ENCODE measurements around the gene NARS2. TPM values are rescaled to one million over a fixed set of nuclear protein-coding genes. Genes with fewer than 3 reads are reported as not detected.

NARS2 gene
- total and polyA plus RNA-seq, 9 of the 15 experiments (the other 6 are each of a cell fraction or from before 2014, with no cell fraction given) = 26.8 to 48.0 (median 34.2) TPM

DNA sequence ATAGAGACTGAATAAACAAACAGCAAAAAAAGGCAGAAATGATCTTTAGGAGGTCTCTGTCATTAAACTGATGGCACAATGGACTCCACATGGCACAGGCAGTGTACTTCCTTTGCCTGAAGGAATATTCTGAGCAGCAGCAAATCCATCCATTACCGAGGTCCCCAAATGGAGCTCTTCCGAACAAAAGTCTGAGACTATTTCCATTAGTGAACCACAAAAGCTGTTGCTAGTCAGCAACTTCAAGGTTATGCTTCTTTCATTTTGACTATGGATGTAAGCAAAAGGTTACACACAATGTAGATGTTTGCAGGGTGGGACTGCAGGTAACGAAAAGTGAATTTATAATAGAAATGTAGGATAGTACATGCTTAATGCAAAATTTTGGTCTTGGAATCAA lies 14.5 kb downstream of the NARS2 start:
- POLR2A ChIA-PET = no interaction called here
- peaks cover 43% of the 10 kb centered on the region for H3K79me2 ChIP-seq (ENCODE audit: control insufficient read depth, insufficient read depth, low read length)
- H3K36me3 ChIP-seq (ENCODE audit: control insufficient read depth, insufficient read depth, low read length) = peaks cover 71% of the 10 kb centered on the region

DNA sequence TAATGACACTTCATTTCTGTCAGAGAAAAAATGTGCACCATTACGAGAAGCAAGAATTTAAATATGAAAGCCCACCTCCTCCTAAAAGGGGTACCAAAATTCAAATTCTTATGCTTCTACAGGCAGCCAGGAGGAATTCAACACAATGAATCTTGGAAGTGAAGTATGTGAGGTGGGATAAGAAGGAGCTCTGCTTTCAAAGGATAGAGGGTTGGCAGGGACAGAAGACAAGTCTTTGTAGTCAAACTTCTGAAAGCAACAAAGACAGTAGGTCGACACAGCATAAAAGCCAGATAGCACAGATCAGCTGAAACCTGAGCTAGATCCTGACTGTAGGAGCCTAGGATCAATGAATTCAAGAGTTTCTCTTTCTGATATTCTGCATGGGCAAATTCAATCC lies 17.4 kb downstream of the NARS2 start:
- Histone ChIP-seq H3K9ac (ENCODE audit: insufficient read depth in 1 of 2, low read depth in 2 of 2, low read length in 2 of 2) (no peak overlapping the region), H3K4me2 (ENCODE audit: insufficient read depth, low read length) (no peak overlapping the region), H3K79me2 (ENCODE audit: control insufficient read depth, insufficient read depth, low read length) (peaks cover 23% of the 10 kb centered on the region; the same call in 2 of the 3 replicates), H3K4me3 (no peak overlapping the region), H2AFZ (ENCODE audit: low read depth, low read length) (no peak overlapping the region), H3K4me1 (replicated peaks in 1 of 2; ENCODE audit: control insufficient read depth in 2 of 2, insufficient read depth in 2 of 2, low read length in 2 of 2) (no peaks in the 10 kb centered on the region), H4K20me1 (replicated peaks; ENCODE audit: control insufficient read depth, insufficient read depth, low read length) (no peaks in the 10 kb centered on the region), H3K36me3 (ENCODE audit: control insufficient read depth, insufficient read depth, low read length) (peaks cover 58% of the 10 kb centered on the region), H3K9me1 (ENCODE audit: control insufficient read depth, insufficient read depth, low read length) (no peaks in the 10 kb centered on the region), H3K27me3 (ENCODE audit: control insufficient read depth in 2 of 2, insufficient read depth in 2 of 2, low read length in 2 of 2) (no peaks in the 10 kb centered on the region), H3K9me3 (replicated peaks; ENCODE audit: control insufficient read depth, insufficient read depth, low read depth, low read length) (no peaks in the 10 kb centered on the region), H3K27ac (ENCODE audit: extremely low read depth, low read depth, low read length) (no peak overlapping the region)
- WGBS (ENCODE audit: insufficient coverage, low coverage, missing lambda C conversion rate) = 74% methylated on average over 2 of the region's 2 CpGs
- in situ Hi-C loops (cut with MboI) (no loop called here), intact Hi-C loops (cut with micrococcal nuclease) (no loop called here)
- POLR2A ChIA-PET = interaction anchor here (0.9 kb wide), 1 partner anchor 18 kb away, joined by 4 read pairs; the partner anchor contains the start of gene NARS2
- TF ChIP-seq E2F3 (CRISPR knock-in tag; IDR thresholded peaks at IDR 0.05) (no peak), NFRKB (IDR thresholded peaks at IDR 0.05; ENCODE audit: low read depth) (no peak), ZNF274 (IDR thresholded peaks at IDR 0.05; ENCODE audit: borderline replicate concordance, low read depth, low read length) (no peak), PTTG1 (tag; IDR thresholded peaks at IDR 0.05; ENCODE audit: low read depth) (no peak), FOXJ2 (tag; IDR thresholded peaks at IDR 0.05) (no peak), ZNF668 (CRISPR knock-in tag; IDR thresholded peaks at IDR 0.05) (no peak), MAFG (tag; conservative IDR thresholded peaks at IDR 0.05) (no peak), DMBX1 (CRISPR knock-in tag; IDR thresholded peaks at IDR 0.05; ENCODE audit: borderline replicate concordance) (no peak), ZEB2 (IDR thresholded peaks at IDR 0.05) (no peak), SRSF1 (IDR thresholded peaks at IDR 0.05; ENCODE audit: low read depth, low read length) (no peak), FOXA1 (IDR thresholded peaks at IDR 0.05; ENCODE audit: borderline replicate concordance) (no peak), ZNF695 (CRISPR knock-in tag; IDR thresholded peaks at IDR 0.05) (no peak), SPI1 (IDR thresholded peaks at IDR 0.05; ENCODE audit: borderline replicate concordance, low read depth, low read length) (no peak)
- TF ChIP-seq, protein P1, sequence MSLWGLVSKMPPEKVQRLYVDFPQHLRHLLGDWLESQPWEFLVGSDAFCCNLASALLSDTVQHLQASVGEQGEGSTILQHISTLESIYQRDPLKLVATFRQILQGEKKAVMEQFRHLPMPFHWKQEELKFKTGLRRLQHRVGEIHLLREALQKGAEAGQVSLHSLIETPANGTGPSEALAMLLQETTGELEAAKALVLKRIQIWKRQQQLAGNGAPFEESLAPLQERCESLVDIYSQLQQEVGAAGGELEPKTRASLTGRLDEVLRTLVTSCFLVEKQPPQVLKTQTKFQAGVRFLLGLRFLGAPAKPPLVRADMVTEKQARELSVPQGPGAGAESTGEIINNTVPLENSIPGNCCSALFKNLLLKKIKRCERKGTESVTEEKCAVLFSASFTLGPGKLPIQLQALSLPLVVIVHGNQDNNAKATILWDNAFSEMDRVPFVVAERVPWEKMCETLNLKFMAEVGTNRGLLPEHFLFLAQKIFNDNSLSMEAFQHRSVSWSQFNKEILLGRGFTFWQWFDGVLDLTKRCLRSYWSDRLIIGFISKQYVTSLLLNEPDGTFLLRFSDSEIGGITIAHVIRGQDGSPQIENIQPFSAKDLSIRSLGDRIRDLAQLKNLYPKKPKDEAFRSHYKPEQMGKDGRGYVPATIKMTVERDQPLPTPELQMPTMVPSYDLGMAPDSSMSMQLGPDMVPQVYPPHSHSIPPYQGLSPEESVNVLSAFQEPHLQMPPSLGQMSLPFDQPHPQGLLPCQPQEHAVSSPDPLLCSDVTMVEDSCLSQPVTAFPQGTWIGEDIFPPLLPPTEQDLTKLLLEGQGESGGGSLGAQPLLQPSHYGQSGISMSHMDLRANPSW (CRISPR knock-in tag; IDR thresholded peaks at IDR 0.05) = no peak
- TF ChIP-seq, protein P2, sequence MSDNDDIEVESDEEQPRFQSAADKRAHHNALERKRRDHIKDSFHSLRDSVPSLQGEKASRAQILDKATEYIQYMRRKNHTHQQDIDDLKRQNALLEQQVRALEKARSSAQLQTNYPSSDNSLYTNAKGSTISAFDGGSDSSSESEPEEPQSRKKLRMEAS (CRISPR knock-in tag; IDR thresholded peaks at IDR 0.05) = no peak
- ATAC-seq = no peak
- no peak for DNase-seq (ENCODE audit: extremely low read depth in 1 of 4, low spot score in 3 of 4)
- CTCF ChIA-PET (ENCODE audit: low intra/inter-chr PET ratio) = no interaction called here
- no peak for FAIRE-seq
- BruUV-seq (replicated peaks) = no TSS peak

More for the DNA sequence above, 14.5 kb downstream of the NARS2 start:
- ATAC-seq (no peak), FAIRE-seq (no peak), DNase-seq (ENCODE audit: extremely low read depth in 1 of 4, low spot score in 3 of 4) (no peak)
- CTCF ChIA-PET (ENCODE audit: low intra/inter-chr PET ratio) = no interaction called here
- no peak for TF ChIP-seq ZNF79 (CRISPR knock-in tag; IDR thresholded peaks at IDR 0.05; ENCODE audit: low read depth)
- no peak overlapping the region for H3K9ac ChIP-seq (ENCODE audit: insufficient read depth in 1 of 2, low read depth in 2 of 2, low read length in 2 of 2)
- no peak overlapping the region for H3K4me3 ChIP-seq
- H4K20me1 ChIP-seq (replicated peaks; ENCODE audit: control insufficient read depth, insufficient read depth, low read length) = no peaks in the 10 kb centered on the region
- no peaks in the 10 kb centered on the region for H3K9me3 ChIP-seq (replicated peaks; ENCODE audit: control insufficient read depth, insufficient read depth, low read depth, low read length)
- no TSS peak for BruUV-seq (replicated peaks)
- H3K4me2 ChIP-seq (ENCODE audit: insufficient read depth, low read length) = no peak overlapping the region
- in situ Hi-C loops (cut with MboI) (loop anchor here (5.0 kb wide), 1 partner anchor 338 kb away; no protein-coding TSS in a partner anchor), intact Hi-C loops (cut with micrococcal nuclease) (loop anchor here (5.0 to 10.0 kb wide), 3 partner anchors 265 to 545 kb away; no protein-coding TSS in a partner anchor)
- 98% methylated on average over 3 of the region's 3 CpGs for WGBS (ENCODE audit: insufficient coverage, low coverage, missing lambda C conversion rate)
- no peaks in the 10 kb centered on the region for H3K27me3 ChIP-seq (ENCODE audit: control insufficient read depth in 2 of 2, insufficient read depth in 2 of 2, low read length in 2 of 2)
- no peak overlapping the region for H3K27ac ChIP-seq (ENCODE audit: extremely low read depth, low read depth, low read length)
- H3K4me1 ChIP-seq (replicated peaks in 1 of 2; ENCODE audit: control insufficient read depth in 2 of 2, insufficient read depth in 2 of 2, low read length in 2 of 2) = peaks cover 0 to 3% of the 10 kb centered on the region in 2 experiments; a peak in 1 of 5 replicates
- no peak overlapping the region for H2AFZ ChIP-seq (ENCODE audit: low read depth, low read length)
- H3K9me1 ChIP-seq (ENCODE audit: control insufficient read depth, insufficient read depth, low read length) = no peaks in the 10 kb centered on the region

Data from K562 (cell line).